GM18873 (cell line): ENCODE results near the gene HMGN1.
"Not testable (repeated sequence)": the region's sequence is repeated elsewhere in the genome, so short reads cannot be mapped to it uniquely, and the experiment has no call there.

Experiments used
- ATAC-seq: cut with Tn5 transposase; IDR thresholded peaks from one replicate; pipeline ENCODE4 v1.9.1; 2021; ENCODE audit warnings: mild to moderate bottlenecking, moderate library complexity, moderate number of reproducible peaks; ENCODE audit not compliant: unreplicated experiment, low FRiP score

The HMGN1 gene

DNA sequence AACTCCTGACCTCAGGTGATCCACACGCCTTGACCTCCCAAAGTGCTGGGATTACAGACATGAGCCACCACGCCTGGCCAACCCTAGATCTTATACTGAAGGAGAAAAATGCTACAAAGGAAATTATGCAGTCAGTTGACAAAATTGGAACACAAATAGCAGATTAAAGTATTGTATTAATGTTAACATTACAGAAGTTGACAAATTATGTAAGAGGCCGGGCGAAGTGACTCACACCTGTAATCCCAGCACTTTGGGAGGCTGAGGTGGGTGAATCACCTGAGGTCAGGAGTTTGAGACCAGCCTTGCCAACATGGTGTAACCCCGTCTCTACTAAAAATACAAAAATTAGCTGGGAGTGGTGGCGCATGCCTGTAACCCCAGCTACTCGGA is 21.0 kb upstream of the HMGN1 start:
- not testable (repeated sequence) for ATAC-seq

DNA sequence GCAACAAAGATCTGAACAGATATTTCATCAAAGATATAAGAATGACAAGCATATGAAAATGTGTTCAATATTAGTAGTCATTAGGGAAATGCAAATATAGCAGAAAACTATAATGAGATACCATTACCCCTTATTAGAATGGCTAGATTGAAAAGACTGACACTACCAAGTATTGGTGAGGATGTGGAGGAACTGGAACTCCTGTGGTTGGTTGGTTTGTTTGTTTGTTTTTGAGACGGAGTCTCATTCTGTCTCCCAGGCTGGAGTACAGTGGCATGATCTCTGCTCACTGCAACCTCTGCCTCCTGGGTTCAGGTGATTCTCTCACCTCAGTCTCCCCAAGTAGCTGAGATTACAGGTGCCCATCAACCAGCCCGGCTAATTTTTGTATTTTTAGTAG is 18.9 kb upstream of the HMGN1 start:
- no peak for ATAC-seq

DNA sequence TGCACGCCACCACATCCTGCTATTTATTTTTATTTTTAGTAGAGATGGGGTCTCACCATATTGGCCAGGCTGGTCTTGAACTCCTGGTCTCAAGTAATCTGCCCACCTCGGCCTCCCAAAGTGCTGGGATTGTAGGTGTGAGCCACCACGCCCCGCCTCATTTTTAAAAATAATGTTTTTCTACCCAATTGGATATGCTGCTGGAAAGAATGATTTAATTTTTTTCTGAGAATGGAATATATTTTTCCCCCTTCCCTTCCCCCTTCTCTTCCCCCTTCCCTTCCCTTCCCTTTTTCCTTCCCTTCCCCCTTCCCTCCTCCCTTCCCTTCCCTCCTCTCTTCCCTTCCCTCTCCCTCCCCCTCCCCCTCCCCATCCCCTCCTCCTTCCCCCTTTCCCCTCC is 17.7 kb upstream of the HMGN1 start:
- no peak for ATAC-seq

DNA sequence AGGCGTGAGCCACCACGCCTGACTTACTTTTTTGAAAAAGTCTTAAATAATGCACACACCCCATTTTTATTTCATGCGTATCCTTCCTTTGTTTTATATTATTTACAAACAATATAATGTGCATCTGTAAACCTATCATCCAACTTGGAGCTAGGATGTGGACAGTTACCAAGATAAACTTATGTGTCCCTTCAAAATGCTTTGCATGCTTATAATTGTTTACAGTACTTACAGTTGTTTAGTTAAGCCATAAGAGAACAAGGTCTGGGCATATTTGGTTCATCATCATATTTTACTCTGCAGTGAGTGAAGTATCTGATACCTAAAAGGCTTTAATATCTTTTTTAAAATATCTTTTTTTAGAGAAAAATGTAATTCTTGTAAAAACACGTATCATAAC is 16.1 kb upstream of the HMGN1 start:
- ATAC-seq: no peak

DNA sequence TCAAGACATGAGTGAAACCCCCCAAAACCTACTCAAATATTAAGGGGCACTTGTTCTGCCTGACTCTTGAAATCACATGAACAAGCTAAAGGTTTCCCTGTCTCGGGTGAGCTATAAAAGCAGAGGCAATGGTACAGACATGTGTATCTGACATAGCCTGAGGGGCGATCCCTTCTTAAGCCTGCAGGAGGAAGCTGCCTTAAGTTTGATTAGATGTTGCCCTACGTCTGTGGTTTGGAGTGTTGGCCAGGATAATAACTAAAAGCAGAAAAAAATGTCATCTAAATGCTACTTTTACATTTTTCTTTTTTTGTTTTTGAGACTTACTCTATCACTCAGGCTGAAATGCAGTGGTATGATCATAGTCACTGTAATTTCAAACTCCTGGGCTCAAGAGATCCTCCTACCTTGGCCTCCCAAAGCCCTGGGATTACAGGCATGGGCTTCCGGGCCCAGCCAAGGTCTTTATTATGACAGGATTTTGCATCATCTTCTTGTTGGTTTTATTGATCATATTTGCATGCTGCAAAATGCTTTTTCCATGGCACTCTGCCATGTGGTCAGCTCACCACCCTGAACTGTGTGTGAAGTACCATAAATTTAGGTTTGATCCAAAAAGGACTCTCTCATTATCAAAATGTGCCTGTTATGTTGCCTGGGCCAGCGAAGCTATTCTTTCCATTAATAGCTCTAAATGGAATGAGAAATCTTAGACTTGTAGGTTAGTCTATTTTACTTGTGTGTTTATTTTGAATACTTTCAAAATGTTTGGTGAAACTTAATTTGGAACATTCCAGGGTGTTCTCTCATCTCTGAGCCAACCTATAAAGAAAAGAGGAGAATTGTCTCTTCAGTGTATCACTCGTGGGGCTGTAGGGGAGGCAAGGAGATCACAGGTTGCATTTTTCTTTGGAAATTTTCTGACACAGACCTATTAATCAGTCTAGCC is 15.0 kb upstream of the HMGN1 start:
- ATAC-seq: no peak

DNA sequence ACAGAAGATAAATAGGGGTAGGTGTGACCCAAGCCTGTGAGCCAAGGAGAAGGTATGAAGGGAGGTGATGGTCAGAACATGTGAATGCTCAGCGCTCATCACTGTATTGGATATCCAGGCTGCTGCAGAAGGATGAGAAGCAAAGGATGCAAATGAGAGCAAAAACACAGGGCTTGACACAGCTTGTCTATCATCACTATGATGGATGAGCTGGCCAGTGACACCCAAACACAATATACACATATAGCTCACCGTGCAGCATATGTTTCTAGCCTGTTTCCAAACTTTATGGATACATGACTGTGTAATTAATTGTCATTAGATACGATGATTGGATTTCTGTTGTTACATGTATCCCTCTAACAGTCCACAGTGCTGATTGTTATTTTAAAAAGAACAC is 13.8 kb upstream of the HMGN1 start:
- no peak for ATAC-seq

DNA sequence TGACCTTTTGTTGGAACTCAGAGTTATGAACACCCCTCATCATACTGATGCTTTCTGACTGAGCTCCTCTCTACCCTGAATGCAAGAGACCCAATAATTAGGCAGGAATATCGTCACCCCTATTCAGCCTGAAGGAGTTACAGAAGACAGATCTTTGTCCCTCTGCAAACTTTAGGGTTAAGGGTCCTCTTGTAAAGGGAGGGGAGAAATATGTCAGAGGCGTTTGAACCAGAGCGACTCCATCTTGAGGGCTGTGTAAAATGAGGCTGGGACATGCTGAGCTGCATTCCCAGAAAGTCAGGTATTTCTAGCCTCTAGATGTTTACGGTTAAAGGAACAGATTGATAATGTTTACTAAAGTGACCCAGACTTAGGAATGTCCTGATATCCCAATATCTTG is 10.5 kb upstream of the HMGN1 start:
- no peak for ATAC-seq

DNA sequence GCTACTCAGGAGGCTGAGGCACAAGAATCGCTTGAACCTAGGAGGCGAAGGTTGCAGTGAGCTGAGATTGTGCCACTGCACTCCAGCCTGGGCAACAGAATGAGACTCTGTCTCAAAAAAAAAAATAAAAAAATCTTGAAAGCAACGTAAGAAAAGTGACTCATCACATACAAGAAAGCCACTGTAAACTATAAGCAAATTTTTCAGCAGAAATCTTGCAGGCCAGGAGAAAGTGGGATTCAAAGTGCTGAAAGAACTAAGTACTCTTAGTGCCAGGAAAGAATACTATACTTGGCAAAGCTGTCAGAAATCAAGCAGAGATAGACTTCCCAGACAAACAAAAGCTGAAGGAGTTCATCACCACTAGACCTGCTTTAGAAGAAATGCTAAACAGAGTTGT is 4.4 kb upstream of the HMGN1 start:
- no peak for ATAC-seq

DNA sequence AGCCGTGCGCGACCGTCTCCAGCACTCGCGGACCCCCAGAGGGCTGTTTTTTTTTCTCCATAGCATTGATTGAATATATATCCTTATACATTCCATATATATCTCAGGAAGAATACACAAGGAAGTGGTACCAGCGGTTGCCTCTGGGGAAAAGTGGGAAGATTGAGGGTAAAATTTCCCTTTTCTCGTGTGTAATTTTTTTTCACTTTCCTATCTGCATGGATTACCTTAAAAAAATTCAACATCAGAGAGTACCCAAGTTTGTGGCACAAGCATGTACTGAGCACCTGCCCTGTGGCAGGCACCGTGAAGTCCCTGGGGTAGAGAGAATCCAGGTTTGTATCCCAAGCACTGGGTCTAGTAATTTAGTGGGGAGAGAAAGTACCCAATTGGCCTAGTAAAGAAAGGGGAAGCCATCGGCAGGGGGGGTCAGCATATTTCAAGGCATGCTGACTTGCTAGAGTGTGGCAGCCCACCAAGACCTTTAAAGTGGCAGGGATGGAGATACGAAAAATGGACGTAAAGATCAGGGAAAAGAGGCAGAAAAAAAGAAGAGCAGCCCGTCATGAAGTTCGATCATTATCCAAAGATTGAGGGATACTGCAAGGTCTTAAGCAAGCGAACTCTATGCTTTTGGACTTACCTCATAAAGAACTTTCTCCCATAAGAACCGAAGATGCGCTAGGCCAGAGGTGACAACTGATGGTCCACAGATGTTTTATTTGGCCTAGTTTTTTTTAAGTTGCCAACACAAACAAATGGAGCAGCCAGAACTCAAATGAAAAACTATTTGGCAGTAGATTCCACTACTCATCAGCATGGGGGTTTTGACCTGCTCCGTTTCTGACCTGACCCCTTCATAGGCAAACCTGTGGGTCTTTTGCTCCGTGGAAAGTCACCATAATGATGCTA is 1.5 kb upstream of the HMGN1 start:
- no peak for ATAC-seq

DNA sequence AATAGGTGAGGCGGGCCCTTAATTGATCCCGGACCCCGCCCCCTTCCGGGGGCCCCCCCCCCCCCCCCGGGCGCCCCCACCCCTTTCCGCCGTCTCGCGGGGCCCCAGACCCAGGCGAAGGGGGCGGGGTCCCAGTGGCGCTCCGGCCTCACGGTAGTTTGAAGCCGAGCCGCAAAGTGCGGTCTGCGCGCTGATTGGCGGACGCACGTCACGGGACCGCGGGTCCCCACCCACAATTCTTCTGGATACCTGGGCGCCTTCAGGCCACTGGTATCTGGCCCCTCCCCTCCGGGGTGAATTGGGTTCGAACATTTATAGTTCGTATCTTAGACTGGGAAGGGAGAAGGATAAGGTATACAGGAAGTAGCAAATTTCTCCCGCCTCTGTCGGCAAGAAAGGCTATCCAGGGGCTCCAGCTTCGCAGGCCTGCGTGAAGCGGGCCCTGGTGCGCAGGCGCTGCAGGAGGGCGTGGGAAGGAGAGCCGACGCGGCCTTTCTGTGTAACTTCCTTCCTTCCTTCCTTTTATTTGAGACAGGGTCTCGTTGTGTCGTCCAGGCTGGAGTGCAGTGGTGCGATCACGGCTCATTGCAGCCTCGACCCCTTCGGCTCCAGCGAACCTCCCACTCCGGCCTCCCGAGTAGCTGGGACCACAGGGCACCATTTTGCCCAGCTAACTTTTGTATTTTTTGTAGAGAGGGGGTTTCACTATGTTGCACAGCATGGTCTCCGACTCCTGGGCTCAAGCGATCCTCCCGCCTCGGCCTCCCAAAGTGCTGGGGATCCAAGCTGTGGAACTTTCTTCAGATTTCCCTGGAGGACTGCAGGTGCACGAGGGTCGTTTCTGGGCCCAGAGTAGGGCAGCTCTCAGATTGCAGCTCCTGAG is 564 bp upstream of the HMGN1 start:
- ATAC-seq: peak; percentile 85

DNA sequence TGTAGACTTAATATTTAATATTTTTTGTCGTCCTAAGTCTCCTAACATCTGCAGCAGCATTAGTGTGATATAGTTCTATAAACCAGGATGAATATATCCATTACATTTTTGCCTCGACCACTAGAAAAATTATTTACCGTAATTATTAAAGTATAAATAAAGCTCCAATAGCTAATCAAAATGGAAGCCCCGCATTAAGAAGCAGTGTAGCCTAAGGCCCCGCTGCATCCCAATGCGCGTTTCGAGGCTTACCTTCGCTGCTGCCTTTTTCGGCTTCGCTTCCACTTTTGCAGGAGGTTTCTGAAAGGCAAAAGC is 891 bp downstream of the HMGN1 start:
- no peak for ATAC-seq

DNA sequence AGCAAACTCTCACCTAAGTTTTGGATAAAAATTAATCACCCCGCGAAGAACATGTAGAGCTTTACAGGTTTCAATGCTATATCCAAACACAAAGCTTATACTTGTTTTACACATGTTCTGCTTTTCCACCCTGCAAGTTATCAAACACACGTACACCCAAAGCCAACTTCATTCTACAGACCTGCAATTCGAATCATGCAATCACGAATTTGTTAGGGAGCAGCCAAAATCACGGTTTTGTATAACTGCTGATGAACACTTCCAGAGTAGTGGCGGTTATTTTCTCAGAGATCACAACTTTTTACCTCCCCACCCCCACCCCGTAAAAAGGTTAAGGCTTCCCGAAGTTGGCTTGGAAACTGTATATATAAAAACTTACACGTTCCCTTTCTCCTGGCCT is 1.4 kb downstream of the HMGN1 start:
- no peak for ATAC-seq

DNA sequence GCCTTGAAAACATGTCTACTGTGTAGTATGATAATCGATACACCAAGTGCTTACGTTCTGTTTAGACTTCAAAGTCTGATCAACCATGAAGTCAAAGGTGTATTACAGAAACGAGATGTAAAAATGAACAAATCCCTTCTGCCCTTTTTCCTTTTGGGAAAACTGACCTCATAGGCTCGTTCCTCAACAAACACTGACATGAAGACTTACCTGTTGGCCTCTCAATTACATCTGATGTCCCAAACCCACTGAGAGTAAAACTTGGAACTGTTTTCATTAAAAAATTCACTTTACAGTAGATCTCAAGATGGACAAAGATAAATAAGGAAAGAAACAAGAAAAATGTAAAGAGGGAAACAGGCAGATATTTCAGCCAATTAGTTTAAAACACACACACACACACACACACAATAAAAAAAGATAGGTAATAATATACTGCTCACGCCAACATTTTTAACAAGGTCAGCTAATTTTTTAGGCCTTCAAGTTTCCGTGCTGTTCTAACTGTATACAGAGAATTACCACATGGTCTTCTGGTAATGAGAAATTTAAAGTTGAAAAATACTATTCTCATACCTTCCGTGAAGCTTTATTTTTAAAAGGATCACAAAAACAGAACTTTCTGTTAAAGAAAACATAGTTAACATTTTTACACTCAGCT is 2.1 kb downstream of the HMGN1 start:
- ATAC-seq: no peak

DNA sequence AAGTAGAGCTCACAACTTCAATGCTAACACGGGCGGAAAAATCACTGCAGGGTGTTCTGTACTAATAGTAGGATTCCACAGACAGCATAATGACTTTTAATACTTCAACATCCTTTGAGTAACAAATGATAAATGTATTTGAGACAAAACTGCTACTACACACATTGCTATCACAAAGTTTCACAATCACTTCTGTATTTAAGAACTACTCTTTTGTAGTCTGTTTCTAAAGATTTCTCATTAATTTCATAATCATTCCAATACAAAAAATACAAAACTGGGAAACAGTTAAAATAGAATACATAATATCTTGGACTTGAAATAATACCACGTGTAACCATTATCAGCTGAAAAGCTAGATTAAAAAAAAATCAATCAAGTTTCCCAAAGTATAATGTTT is 2.7 kb downstream of the HMGN1 start:
- no peak for ATAC-seq

DNA sequence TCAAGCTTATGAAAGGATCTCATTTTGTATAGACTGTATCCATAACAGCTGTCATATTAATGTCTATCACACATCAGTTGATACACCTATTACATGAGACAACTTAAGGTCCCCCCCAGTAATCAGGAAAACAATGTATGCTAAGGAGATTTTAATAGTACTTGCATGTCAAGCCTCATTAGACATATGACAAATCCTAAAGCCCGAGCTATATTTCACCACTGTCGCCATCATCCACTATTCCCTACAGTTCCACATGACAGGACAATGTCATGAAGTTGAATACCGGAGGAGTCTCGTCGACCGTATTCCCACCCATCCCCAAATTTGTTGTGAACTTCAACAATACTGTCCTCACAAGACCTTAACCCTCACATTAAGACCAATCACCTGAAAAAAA is 3.4 kb downstream of the HMGN1 start:
- ATAC-seq: no peak

DNA sequence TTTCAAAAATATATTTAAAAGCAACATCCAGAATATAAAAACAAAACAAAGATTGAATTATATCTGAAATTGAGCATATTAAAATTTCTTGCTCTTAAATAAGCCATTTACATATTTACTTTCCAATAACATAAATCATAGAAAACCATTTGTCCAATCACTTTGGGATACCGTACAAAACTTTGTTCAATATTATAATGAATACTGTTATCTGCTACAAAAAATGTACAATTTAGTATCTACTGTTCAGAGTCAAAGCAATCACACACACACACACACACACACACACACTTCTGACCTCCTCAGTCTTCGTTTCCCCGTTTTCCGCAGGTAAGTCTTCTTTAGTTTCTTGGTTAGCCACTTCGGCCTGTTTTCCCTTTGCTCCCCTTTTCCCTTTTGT is 4.0 kb downstream of the HMGN1 start:
- no peak for ATAC-seq

DNA sequence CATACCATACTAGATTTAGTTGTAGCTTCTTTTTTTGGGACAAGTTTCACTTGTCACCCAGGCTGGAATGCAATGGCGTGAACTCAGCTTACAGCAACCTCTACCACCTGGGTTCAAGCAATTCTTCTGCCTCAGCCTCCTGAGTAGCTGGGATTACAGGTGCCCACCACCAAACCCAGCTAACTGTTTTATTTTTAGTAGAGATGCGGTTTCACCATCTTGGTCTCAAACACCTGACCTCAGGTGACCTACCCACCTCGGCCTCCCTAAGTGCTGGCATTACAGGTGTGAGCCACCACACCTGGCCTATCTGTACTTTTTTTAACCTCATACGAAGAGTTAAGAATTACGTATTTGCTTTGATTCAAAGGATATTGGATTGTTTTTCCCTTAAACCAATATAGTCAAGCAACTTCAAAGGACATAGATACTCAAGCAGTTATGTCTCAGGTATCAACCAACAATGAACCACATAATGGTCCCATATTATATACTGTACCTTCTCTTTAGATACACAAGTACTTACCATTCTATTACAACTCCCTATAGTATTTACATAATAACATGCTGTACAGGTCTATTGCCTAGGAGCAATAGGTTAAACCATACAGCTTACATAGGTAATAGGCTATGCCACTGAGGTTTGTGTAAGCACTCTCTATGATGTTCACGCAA is 7.5 kb downstream of the HMGN1 start:
- ATAC-seq: no peak

DNA sequence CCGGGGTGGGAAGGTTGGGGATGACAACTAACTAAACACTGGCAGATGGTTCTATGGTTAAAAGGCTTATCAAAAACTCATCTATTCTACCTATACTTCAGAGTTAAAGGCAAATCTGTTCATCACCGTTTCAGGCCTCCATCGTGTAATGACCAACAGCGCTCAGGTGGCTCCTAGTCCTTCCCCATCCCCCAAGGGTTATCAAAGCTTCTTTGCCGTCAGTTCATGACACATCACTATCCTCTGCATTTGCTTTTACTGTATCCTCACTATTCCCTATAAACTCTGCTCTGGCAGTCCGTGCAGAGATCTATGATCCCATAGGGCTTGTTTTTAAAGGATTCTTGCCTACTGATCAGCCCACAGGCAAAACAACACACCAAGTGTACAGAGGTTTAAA is 8.2 kb downstream of the HMGN1 start:
- ATAC-seq: no peak

DNA sequence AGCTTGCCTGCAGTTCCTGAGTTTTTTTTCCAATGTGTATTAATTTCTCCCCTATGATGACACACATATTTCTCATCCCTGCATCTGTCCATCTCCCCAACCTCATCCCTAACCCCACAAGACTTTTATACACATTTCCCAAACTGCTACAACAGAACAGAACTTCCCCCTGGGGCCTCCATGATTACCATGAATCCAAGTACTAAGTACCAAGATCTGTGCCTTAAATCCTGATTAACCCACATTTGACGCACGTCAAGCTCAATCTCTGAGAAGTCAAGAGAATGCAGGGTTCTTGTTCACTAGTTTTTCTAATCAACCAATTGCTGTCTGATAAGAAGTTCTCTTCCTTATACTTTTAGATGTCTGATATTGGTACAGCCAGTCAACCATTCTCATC is 9.7 kb downstream of the HMGN1 start:
- no peak for ATAC-seq
